ENCODE data around the gene ZNF280C. TPM values are rescaled to one million over a fixed set of nuclear protein-coding genes. Genes with fewer than 3 reads are reported as not detected.
"Not testable (repeated sequence)": the region's sequence is repeated elsewhere in the genome, so short reads cannot be mapped to it uniquely, and the experiment has no call there.

The ZNF280C gene
- polyA plus RNA-seq, 1 donor: 4.7 TPM

DNA sequence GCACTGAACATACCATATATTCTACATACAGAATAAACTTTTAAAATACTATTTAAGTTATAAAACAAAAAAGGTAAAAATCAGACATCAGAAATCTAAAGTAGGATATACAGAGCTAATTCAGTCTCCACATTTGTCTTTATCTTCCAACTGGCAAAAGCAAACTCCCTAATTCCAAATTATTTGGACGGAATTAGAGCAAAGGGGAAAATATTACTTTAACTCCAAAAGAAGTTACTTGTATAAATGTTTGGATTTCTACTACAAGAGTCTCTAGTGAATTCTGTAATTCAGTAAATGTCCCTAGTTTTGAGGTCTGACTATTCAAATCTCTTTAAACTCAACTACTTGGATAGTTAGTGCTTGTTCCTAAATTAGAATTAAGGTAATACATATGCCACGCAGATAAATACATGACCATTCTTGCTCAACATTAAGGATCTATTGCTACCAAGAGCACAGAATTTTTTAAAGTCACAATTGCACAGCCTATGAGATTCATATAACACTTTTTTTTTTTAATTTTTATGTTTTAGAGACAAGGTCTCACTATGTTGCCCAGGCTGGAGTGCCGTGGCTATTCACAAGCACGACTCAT lies 7.3 kb downstream of the ZNF280C start:
- H3K9me3 ChIP-seq (ENCODE audit: control insufficient read depth, low read depth, low read length): no peaks in the 10 kb centered on the region
- H3K27ac ChIP-seq (ENCODE audit: low read length): no peak overlapping the region
- H3K27me3 ChIP-seq (ENCODE audit: control insufficient read depth, insufficient read depth, low read length): no peaks in the 10 kb centered on the region
- H3K4me3 ChIP-seq (ENCODE audit: low read length): no peak overlapping the region
- no peak for DNase-seq
- H3K4me1 ChIP-seq (ENCODE audit: control insufficient read depth, insufficient read depth, low read length): no peaks in the 10 kb centered on the region
- no CpG with 5 or more reads among the region's 4 CpGs for WGBS (ENCODE audit: insufficient coverage, low lambda C conversion rate)
- no peaks in the 10 kb centered on the region for H3K36me3 ChIP-seq (ENCODE audit: control insufficient read depth, insufficient read depth, low read length)

DNA sequence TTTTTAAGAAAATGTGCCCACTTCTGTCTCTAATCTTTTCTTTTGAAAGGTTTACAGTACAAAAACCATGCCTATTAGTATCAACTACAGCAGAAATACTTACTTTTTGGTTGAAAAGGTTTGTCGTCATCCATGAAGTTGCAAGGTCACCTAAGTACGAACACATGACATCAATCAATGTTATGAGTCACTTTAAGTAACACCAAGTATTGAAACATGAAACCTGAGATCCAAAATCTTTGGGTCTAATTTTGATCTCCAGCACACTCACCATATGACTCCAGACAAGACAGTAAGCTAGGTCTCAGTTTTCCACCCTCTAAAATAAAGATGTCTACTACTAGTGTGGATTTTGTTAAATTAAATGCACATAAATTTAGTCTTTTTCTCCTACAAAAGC lies 8.4 kb downstream of the ZNF280C start:
- Histone ChIP-seq H3K27ac (ENCODE audit: low read length) (no peak overlapping the region), H3K9me3 (ENCODE audit: control insufficient read depth, low read depth, low read length) (no peaks in the 10 kb centered on the region), H3K36me3 (ENCODE audit: control insufficient read depth, insufficient read depth, low read length) (no peaks in the 10 kb centered on the region), H3K4me3 (ENCODE audit: low read length) (no peak overlapping the region), H3K27me3 (ENCODE audit: control insufficient read depth, insufficient read depth, low read length) (no peaks in the 10 kb centered on the region), H3K4me1 (ENCODE audit: control insufficient read depth, insufficient read depth, low read length) (no peaks in the 10 kb centered on the region)
- WGBS (ENCODE audit: insufficient coverage, low lambda C conversion rate): no CpG with 5 or more reads among the region's 2 CpGs
- DNase-seq: no peak

DNA sequence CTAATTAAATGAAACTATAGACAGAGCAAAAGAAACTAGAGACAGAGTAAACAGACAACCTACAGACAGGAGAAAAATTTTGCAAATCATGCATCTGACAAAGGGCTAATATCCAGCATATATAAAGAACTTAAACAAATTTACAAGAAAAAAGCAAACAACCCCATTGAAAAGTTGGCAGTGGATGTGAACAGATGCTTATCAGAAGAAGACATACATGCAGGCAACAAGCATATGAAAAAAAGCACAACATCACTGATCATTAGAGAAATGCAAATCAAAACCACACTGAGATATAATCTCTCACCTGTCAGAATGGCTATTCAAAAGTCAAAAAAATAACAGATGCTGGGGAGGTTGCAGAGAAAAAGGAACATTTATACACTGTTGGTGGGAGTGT lies 14.8 kb downstream of the ZNF280C start:
- no peak for DNase-seq
- Histone ChIP-seq H3K27me3 (ENCODE audit: control insufficient read depth, insufficient read depth, low read length) (no peaks in the 10 kb centered on the region), H3K9me3 (ENCODE audit: control insufficient read depth, low read depth, low read length) (no peaks in the 10 kb centered on the region), H3K4me3 (ENCODE audit: low read length) (no peak overlapping the region), H3K27ac (ENCODE audit: low read length) (no peak overlapping the region), H3K4me1 (ENCODE audit: control insufficient read depth, insufficient read depth, low read length) (no peaks in the 10 kb centered on the region), H3K36me3 (ENCODE audit: control insufficient read depth, insufficient read depth, low read length) (no peaks in the 10 kb centered on the region)

DNA sequence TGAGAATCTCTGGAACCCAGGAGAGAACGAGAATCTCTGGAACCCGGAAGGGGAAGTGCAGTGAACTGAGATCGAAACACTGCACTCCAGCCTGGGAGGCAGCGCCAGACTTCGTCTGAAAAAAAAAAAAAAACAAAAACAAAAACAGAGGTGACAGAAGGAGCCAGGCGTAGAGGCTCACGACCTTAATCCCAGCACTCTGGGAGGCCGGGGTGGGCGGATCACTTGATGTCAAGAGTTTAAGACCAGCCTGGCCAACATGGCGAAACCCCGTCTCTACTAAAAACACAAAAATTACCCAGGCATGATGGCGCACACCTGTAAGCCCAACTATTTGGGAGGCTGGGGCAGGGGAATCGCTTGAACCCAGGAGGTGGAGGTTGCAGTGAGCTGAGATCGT lies 17.0 kb downstream of the ZNF280C start:
- DNase-seq: no peak
- H3K4me1 ChIP-seq (ENCODE audit: control insufficient read depth, insufficient read depth, low read length): no peaks in the 10 kb centered on the region
- H3K27me3 ChIP-seq (ENCODE audit: control insufficient read depth, insufficient read depth, low read length): no peaks in the 10 kb centered on the region
- H3K9me3 ChIP-seq (ENCODE audit: control insufficient read depth, low read depth, low read length): no peaks in the 10 kb centered on the region
- H3K27ac ChIP-seq (ENCODE audit: low read length): no peak overlapping the region
- 92% methylated on average over 2 of the region's 14 CpGs for WGBS (ENCODE audit: insufficient coverage, low lambda C conversion rate)
- H3K36me3 ChIP-seq (ENCODE audit: control insufficient read depth, insufficient read depth, low read length): no peaks in the 10 kb centered on the region
- no peak overlapping the region for H3K4me3 ChIP-seq (ENCODE audit: low read length)

DNA sequence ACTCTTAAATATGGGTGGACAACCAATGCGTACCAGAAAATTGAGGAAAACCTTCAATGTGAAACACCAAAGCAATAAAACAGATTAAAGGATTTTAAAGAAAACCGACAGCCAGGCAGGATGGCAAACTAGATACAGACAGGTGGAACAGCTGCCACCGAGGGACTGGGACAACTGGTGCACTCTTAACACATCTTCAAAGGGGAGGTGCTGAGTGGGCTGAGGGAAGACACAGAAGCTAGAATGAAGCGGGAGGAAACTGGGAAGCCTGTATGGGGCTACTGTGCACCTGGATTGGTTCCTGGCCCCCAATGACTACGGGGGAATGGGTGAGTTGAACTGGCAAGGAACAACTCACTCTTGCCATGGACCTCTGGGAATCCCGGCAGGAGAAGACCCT lies 20.7 kb downstream of the ZNF280C start:
- no CpG with 5 or more reads among the region's 6 CpGs for WGBS (ENCODE audit: insufficient coverage, low lambda C conversion rate)
- Histone ChIP-seq H3K36me3 (ENCODE audit: control insufficient read depth, insufficient read depth, low read length) (peaks cover 2% of the 10 kb centered on the region), H3K27me3 (ENCODE audit: control insufficient read depth, insufficient read depth, low read length) (no peaks in the 10 kb centered on the region), H3K4me3 (ENCODE audit: low read length) (no peak overlapping the region), H3K9me3 (ENCODE audit: control insufficient read depth, low read depth, low read length) (no peaks in the 10 kb centered on the region), H3K27ac (ENCODE audit: low read length) (no peak overlapping the region), H3K4me1 (ENCODE audit: control insufficient read depth, insufficient read depth, low read length) (no peaks in the 10 kb centered on the region)
- DNase-seq: no peak

DNA sequence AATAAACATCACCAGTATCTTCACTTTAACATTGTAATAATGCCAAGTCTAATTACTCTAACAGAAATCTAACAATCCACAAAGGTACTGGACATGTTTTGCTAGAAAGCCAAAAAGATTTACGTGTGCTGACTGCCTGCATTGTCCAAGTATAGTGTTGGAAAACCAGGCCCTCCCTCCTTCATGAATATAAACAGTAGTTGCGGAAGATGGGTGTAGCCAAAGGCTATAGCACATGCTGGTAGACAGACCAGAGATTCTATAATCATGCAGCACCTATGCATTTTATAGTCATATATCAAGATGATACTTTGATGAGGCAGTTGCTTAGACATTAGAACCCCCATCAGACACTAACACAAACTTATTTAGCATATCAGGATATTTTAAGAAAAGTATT lies 22.6 kb downstream of the ZNF280C start:
- H3K4me3 ChIP-seq (ENCODE audit: low read length): no peak overlapping the region
- H3K27ac ChIP-seq (ENCODE audit: low read length): no peak overlapping the region
- H3K36me3 ChIP-seq (ENCODE audit: control insufficient read depth, insufficient read depth, low read length): peaks cover 8% of the 10 kb centered on the region
- no peaks in the 10 kb centered on the region for H3K4me1 ChIP-seq (ENCODE audit: control insufficient read depth, insufficient read depth, low read length)
- WGBS (ENCODE audit: insufficient coverage, low lambda C conversion rate): no CpG with 5 or more reads among the region's 2 CpGs
- DNase-seq: no peak
- H3K27me3 ChIP-seq (ENCODE audit: control insufficient read depth, insufficient read depth, low read length): no peaks in the 10 kb centered on the region
- H3K9me3 ChIP-seq (ENCODE audit: control insufficient read depth, low read depth, low read length): no peaks in the 10 kb centered on the region

DNA sequence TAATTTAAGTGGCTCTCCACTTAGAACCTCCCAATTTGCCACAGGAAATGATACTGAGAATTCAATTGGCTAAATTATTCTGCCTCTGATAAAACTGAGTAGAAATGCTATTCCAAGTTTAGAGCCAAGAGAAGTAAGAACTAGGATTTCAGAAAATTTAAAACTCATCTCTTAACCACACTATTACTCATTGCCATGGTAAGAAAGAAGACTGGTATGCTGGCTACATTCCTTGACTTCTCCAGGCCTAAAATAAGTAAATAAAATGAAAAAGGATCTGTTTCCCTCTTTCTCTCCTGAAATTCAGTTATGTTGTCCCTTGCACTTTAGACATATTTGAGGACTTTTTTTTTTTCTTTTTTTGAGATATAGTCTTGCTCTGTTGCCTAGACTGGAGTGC lies 23.3 kb downstream of the ZNF280C start:
- no peaks in the 10 kb centered on the region for H3K27me3 ChIP-seq (ENCODE audit: control insufficient read depth, insufficient read depth, low read length)
- H3K27ac ChIP-seq (ENCODE audit: low read length): no peak overlapping the region
- H3K36me3 ChIP-seq (ENCODE audit: control insufficient read depth, insufficient read depth, low read length): peaks cover 8% of the 10 kb centered on the region
- no peaks in the 10 kb centered on the region for H3K9me3 ChIP-seq (ENCODE audit: control insufficient read depth, low read depth, low read length)
- no peaks in the 10 kb centered on the region for H3K4me1 ChIP-seq (ENCODE audit: control insufficient read depth, insufficient read depth, low read length)
- H3K4me3 ChIP-seq (ENCODE audit: low read length): no peak overlapping the region
- DNase-seq: no peak

DNA sequence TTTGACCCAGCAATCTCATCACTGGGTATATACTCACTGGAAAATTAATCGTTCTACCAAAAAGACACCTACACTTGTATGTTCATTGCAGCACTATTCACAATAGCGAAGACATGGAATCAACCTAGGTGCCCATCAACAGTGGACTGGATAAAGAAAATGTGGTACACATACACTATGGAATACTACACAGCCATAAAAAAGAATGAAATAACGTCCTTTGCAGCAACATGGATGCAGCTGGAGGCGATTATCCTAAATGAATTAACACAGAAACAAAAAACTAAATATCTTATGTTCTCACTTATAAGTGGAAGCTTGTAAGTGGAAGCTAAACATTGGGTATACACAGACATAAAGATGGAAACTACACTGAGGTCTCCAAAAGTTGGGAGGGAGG lies 37.5 kb downstream of the ZNF280C start:
- not testable (repeated sequence) for H3K4me1 ChIP-seq (ENCODE audit: control insufficient read depth, insufficient read depth, low read length); DNase-seq; H3K27me3 ChIP-seq (ENCODE audit: control insufficient read depth, insufficient read depth, low read length); H3K4me3 ChIP-seq (ENCODE audit: low read length); H3K27ac ChIP-seq (ENCODE audit: low read length); H3K9me3 ChIP-seq (ENCODE audit: control insufficient read depth, low read depth, low read length); H3K36me3 ChIP-seq (ENCODE audit: control insufficient read depth, insufficient read depth, low read length)
- WGBS (ENCODE audit: insufficient coverage, low lambda C conversion rate): no CpG with 5 or more reads among the region's 4 CpGs

DNA sequence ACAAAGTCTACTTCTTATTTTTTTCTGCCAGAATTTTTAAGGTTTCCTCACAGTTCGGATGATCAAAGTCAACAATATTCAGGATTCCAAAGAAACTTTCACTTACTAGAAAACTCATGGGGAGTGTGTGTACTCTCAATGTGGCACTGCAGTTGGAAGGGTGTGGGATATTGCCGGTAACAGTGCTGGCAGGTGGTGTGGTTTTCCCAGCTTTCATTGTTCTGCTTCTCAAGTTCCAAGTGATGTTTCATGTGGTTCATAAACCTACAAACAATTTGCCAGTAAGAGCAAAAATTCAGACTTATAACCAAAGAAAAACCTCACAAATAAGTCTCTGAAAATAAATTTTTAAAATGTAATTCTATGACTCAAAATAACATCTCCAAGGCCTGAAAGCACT lies 39.8 kb downstream of the ZNF280C start:
- no peak for DNase-seq
- H3K27me3 ChIP-seq (ENCODE audit: control insufficient read depth, insufficient read depth, low read length): no peaks in the 10 kb centered on the region
- WGBS (ENCODE audit: insufficient coverage, low lambda C conversion rate): no CpG with 5 or more reads among the region's 2 CpGs
- peaks cover 14% of the 10 kb centered on the region for H3K36me3 ChIP-seq (ENCODE audit: control insufficient read depth, insufficient read depth, low read length)
- no peak overlapping the region for H3K4me3 ChIP-seq (ENCODE audit: low read length)
- H3K9me3 ChIP-seq (ENCODE audit: control insufficient read depth, low read depth, low read length): no peaks in the 10 kb centered on the region
- no peak overlapping the region for H3K27ac ChIP-seq (ENCODE audit: low read length)
- no peaks in the 10 kb centered on the region for H3K4me1 ChIP-seq (ENCODE audit: control insufficient read depth, insufficient read depth, low read length)

DNA sequence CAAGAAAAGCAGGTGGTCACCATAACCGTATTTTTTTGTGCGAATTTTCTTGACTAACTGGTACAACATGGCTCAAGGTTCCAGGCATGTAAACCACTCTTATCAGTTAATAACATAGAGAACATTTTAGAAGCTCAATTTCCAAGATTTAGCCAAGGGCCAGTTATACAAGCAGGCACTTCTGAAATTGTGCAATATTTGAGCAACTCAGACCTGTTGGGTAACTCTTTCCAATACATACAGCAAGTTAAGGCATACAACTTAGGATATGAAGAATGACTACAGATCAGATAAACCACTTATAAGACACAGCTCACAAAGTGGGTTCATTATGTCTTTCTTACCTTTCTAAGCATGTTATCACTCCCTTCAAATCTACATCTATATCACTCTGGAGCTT lies 43.9 kb downstream of the ZNF280C start:
- H3K27me3 ChIP-seq (ENCODE audit: control insufficient read depth, insufficient read depth, low read length): no peaks in the 10 kb centered on the region
- H3K27ac ChIP-seq (ENCODE audit: low read length): no peak overlapping the region
- WGBS (ENCODE audit: insufficient coverage, low lambda C conversion rate): no CpG with 5 or more reads among the region's 2 CpGs

DNA sequence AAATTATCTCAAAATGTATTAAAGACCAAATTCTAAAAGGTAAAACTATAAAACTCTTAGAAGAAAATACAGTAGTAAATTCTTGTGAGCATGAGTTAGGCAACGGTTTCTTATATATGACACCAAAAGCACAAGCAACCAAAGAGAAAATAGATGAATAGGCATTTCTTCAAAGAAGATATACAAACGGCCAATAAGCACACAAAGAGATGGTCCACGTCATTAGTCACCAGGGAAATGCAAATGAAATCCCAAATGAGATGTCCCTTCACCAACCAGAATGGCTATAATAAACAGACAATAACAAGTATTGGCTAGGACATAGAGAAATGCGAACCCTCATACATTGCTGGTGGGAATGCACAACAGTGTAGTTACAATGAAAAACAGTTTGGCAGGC lies 52.4 kb downstream of the ZNF280C start:
- H3K27ac ChIP-seq (ENCODE audit: low read length): no peak overlapping the region
- H3K4me1 ChIP-seq (ENCODE audit: control insufficient read depth, insufficient read depth, low read length): no peaks in the 10 kb centered on the region
- H3K27me3 ChIP-seq (ENCODE audit: control insufficient read depth, insufficient read depth, low read length): no peaks in the 10 kb centered on the region
- H3K4me3 ChIP-seq (ENCODE audit: low read length): no peak overlapping the region
- no peaks in the 10 kb centered on the region for H3K9me3 ChIP-seq (ENCODE audit: control insufficient read depth, low read depth, low read length)
- WGBS (ENCODE audit: insufficient coverage, low lambda C conversion rate): no CpG with 5 or more reads among the region's 4 CpGs
- no peak for DNase-seq
- peaks cover 5% of the 10 kb centered on the region for H3K36me3 ChIP-seq (ENCODE audit: control insufficient read depth, insufficient read depth, low read length)

More for the DNA sequence above, 43.9 kb downstream of the ZNF280C start:
- H3K9me3 ChIP-seq (ENCODE audit: control insufficient read depth, low read depth, low read length): no peaks in the 10 kb centered on the region
- no peak overlapping the region for H3K4me3 ChIP-seq (ENCODE audit: low read length)
- H3K36me3 ChIP-seq (ENCODE audit: control insufficient read depth, insufficient read depth, low read length): peaks cover 14% of the 10 kb centered on the region
- H3K4me1 ChIP-seq (ENCODE audit: control insufficient read depth, insufficient read depth, low read length): no peaks in the 10 kb centered on the region
- peak in 1 of 2 donors; percentile 12 for DNase-seq
